A673 (cell line): ENCODE results near the gene TAS2R31.

ENCODE experiments used
- EZH2 ChIP-seq: fragments of 200-600 bp; sonication (generic); IDR thresholded peaks from 2 replicates; pipeline ENCODE4 v1.6.1; 2017; ENCODE audit warnings: borderline replicate concordance, low read depth, mild to moderate bottlenecking, mixed read lengths, antibody characterized with exemption, low read length; ENCODE audit not compliant: poor library complexity, severe bottlenecking
- TF ChIP-seq, protein P1 (sequence below): fragments of 300-800, 200-600 bp; sonication (generic); conservative IDR thresholded peaks from 2 replicates; pipeline ENCODE4 v1.5.1; 2017; ENCODE audit warnings: low read depth, mild to moderate bottlenecking, antibody characterized with exemption, low read length, moderate library complexity, mixed read lengths

DNA sequence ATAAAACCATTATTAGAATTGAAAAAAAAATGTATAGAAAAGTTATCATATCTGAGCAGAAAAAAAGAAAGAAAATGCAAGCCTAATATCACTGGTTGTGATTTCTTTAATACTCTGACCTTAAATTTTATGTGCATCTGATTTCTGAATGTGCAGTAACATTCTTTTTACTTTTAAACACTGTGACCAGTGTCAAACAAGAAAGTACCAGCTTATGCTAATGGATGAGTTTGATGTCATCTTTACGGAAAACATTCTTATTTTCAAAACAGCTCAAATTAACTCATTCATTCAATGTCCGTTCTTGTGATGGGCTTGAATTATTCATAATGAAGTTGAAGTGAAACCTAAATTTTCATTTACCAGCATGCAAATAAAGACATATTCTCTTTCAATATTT is 44.4 kb downstream of the TAS2R31 start, which contains the start of gene TAS2R50:
- TF ChIP-seq EZH2, result no peak
- TF ChIP-seq, protein P1, sequence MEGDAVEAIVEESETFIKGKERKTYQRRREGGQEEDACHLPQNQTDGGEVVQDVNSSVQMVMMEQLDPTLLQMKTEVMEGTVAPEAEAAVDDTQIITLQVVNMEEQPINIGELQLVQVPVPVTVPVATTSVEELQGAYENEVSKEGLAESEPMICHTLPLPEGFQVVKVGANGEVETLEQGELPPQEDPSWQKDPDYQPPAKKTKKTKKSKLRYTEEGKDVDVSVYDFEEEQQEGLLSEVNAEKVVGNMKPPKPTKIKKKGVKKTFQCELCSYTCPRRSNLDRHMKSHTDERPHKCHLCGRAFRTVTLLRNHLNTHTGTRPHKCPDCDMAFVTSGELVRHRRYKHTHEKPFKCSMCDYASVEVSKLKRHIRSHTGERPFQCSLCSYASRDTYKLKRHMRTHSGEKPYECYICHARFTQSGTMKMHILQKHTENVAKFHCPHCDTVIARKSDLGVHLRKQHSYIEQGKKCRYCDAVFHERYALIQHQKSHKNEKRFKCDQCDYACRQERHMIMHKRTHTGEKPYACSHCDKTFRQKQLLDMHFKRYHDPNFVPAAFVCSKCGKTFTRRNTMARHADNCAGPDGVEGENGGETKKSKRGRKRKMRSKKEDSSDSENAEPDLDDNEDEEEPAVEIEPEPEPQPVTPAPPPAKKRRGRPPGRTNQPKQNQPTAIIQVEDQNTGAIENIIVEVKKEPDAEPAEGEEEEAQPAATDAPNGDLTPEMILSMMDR, result no peak
